ENCODE results near the gene GRID1. TPM values are rescaled to one million over a fixed set of nuclear protein-coding genes. Genes with fewer than 3 reads are reported as not detected.

GRID1 gene
- total RNA-seq, 1 experiment from 2014 or later, result 0.07 TPM

DNA sequence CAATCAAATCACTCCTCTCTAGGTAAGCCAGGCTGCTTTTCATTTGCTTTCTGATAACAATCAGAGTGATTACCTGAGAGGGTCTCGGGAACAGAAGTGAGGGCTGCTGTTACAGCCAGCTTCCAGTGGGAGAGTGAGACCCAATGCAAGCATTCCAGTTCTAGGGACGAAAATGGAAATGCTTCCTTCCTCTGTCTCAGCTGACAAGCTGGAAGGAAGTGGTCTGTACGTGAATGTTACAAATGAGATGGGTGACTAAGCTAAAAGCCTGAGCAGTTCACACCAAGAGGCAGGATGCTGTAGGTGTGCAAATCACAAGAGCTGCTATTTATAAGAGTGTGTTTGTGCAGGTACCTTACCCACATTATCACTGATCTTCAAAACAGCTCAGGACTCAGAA is 772.4 kb downstream of the GRID1 start:
- no peak for DNase-seq
- H3K79me2 ChIP-seq (ENCODE audit: low read length), result no peaks in the 10 kb centered on the region
- H4K20me1 ChIP-seq (ENCODE audit: insufficient read depth, low read depth, low read length), result no peaks in the 10 kb centered on the region
- no peaks in the 10 kb centered on the region for H3K36me3 ChIP-seq (ENCODE audit: insufficient read depth, low read length)
- no peak overlapping the region for H3K4me3 ChIP-seq (ENCODE audit: low read length)
- H3K4me1 ChIP-seq (ENCODE audit: low read length), result no peaks in the 10 kb centered on the region
- H3K27ac ChIP-seq (ENCODE audit: low read length), result no peak overlapping the region
- no peak overlapping the region for H3K9ac ChIP-seq (ENCODE audit: low read length)
- H2AFZ ChIP-seq (ENCODE audit: low read length), result no peak overlapping the region
- H3K9me3 ChIP-seq (ENCODE audit: low read length), result no peaks in the 10 kb centered on the region
- H3K9me2 ChIP-seq (replicated peaks; ENCODE audit: insufficient read depth, low read length), result no peaks in the 10 kb centered on the region
- no peak overlapping the region for H3K4me2 ChIP-seq (ENCODE audit: low read depth, low read length, poor library complexity, severe bottlenecking)
- H3K27me3 ChIP-seq (ENCODE audit: low read length), result no peaks in the 10 kb centered on the region

DNA sequence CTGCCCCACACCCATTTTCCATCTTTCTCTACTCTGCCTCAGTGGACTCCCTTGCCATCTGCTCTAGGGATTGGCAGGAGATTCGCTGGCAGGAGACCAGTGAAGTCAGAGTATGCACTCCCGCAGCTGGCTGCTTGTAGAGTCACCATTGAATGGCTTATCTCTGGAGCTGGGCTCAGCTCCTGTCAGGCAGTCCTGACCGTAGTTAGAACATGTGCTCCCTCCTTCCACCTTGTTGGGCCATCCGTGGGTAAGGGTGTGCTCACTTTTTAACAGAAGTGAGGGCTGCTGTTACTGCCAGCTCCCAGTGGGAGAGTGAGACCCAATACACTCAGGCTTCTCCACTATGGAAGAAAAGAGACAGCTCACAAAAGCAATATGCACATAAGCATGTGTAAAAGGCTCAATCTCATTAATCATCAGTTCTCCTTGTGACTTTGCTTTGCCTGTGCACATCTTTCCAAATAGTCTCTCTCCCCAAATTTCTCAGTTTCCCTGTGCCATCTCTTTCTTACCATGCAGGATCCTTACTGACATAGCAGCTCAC is 773.3 kb downstream of the GRID1 start:
- Histone ChIP-seq H4K20me1 (ENCODE audit: insufficient read depth, low read depth, low read length) (no peaks in the 10 kb centered on the region), H3K4me1 (ENCODE audit: low read length) (no peaks in the 10 kb centered on the region), H3K36me3 (ENCODE audit: insufficient read depth, low read length) (no peaks in the 10 kb centered on the region), H3K9ac (ENCODE audit: low read length) (no peak overlapping the region), H2AFZ (ENCODE audit: low read length) (no peak overlapping the region), H3K27me3 (ENCODE audit: low read length) (no peaks in the 10 kb centered on the region), H3K79me2 (ENCODE audit: low read length) (no peaks in the 10 kb centered on the region), H3K27ac (ENCODE audit: low read length) (no peak overlapping the region), H3K9me2 (replicated peaks; ENCODE audit: insufficient read depth, low read length) (no peaks in the 10 kb centered on the region), H3K9me3 (ENCODE audit: low read length) (no peaks in the 10 kb centered on the region), H3K4me2 (ENCODE audit: low read depth, low read length, poor library complexity, severe bottlenecking) (no peak overlapping the region), H3K4me3 (ENCODE audit: low read length) (no peak overlapping the region)
- DNase-seq, result no peak

DNA sequence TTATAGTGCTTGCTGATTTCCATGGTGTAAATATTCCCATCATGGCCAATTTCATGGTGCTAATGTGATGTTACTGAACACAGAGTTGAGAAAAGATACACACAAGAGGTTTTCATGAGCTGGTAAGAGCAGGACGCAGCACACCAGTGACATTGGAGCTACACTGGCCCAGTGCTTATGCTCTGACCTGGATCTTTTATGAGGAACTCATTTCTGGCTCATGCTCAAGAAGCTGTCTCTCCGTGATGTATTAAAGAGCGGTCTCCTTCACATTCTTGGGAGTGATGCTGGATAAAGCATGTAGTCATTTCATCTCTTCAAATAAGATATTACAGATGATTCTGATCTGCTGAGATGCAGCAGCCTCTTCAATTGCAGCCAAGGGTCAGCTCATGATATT is 785.2 kb downstream of the GRID1 start:
- Histone ChIP-seq H3K9me2 (replicated peaks; ENCODE audit: insufficient read depth, low read length) (no peaks in the 10 kb centered on the region), H3K4me3 (ENCODE audit: low read length) (no peak overlapping the region), H2AFZ (ENCODE audit: low read length) (no peak overlapping the region), H3K9me3 (ENCODE audit: low read length) (no peaks in the 10 kb centered on the region), H3K4me2 (ENCODE audit: low read depth, low read length, poor library complexity, severe bottlenecking) (no peak overlapping the region), H3K4me1 (ENCODE audit: low read length) (no peaks in the 10 kb centered on the region), H3K27ac (ENCODE audit: low read length) (no peak overlapping the region), H3K36me3 (ENCODE audit: insufficient read depth, low read length) (no peaks in the 10 kb centered on the region), H4K20me1 (ENCODE audit: insufficient read depth, low read depth, low read length) (no peaks in the 10 kb centered on the region), H3K27me3 (ENCODE audit: low read length) (no peaks in the 10 kb centered on the region), H3K79me2 (ENCODE audit: low read length) (no peaks in the 10 kb centered on the region), H3K9ac (ENCODE audit: low read length) (no peak overlapping the region)
- no peak for DNase-seq

DNA sequence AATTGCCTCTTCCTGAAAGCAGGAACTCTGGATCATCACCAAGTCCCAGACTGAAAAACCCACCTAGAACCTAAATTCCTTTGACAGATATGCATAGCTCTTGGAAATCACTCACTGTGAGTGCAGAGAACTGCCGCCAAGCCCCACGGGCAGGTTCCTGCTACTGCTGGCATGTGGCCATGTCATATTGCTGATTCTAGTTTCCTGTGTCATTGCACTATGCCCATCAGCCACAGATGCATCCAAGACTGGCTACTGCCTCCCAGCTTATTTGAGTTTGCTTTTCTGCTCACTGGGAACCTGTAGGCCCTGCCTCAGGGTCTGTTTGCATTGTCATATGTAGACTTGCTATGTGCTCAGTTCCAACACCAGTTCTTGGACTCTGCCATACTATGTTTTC is 786.0 kb downstream of the GRID1 start:
- no peaks in the 10 kb centered on the region for H3K9me2 ChIP-seq (replicated peaks; ENCODE audit: insufficient read depth, low read length)
- no peak for DNase-seq
- no peaks in the 10 kb centered on the region for H4K20me1 ChIP-seq (ENCODE audit: insufficient read depth, low read depth, low read length)
- H2AFZ ChIP-seq (ENCODE audit: low read length), result no peak overlapping the region
- no peaks in the 10 kb centered on the region for H3K79me2 ChIP-seq (ENCODE audit: low read length)
- H3K27me3 ChIP-seq (ENCODE audit: low read length), result no peaks in the 10 kb centered on the region
- no peaks in the 10 kb centered on the region for H3K4me1 ChIP-seq (ENCODE audit: low read length)
- H3K9ac ChIP-seq (ENCODE audit: low read length), result no peak overlapping the region
- no peak overlapping the region for H3K27ac ChIP-seq (ENCODE audit: low read length)
- H3K4me2 ChIP-seq (ENCODE audit: low read depth, low read length, poor library complexity, severe bottlenecking), result no peak overlapping the region
- no peak overlapping the region for H3K4me3 ChIP-seq (ENCODE audit: low read length)
- no peaks in the 10 kb centered on the region for H3K36me3 ChIP-seq (ENCODE audit: insufficient read depth, low read length)
- H3K9me3 ChIP-seq (ENCODE audit: low read length), result no peaks in the 10 kb centered on the region

DNA sequence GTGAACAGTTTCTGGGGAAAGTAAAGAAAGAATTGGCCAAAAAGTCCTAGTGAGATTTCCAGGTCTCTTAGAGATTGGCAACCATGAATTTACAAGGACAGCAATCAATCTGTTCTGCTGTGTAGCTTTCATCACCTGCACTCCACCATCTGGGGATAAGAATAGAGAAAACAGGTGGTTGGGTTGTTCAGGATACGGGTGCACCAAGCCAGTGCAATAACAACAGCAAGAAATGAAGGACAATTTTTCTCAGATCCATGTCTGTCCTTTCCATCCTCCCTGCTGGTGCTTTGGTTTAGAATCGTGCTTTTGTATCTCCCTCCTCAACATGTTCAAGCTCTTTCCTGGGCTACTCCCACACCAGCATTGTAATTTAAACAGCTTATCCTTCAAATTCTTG is 787.7 kb downstream of the GRID1 start:
- Histone ChIP-seq H2AFZ (ENCODE audit: low read length) (no peak overlapping the region), H3K79me2 (ENCODE audit: low read length) (no peaks in the 10 kb centered on the region), H3K9ac (ENCODE audit: low read length) (no peak overlapping the region), H3K27ac (ENCODE audit: low read length) (no peak overlapping the region), H3K4me1 (ENCODE audit: low read length) (no peaks in the 10 kb centered on the region), H3K36me3 (ENCODE audit: insufficient read depth, low read length) (no peaks in the 10 kb centered on the region), H3K9me3 (ENCODE audit: low read length) (no peaks in the 10 kb centered on the region), H4K20me1 (ENCODE audit: insufficient read depth, low read depth, low read length) (no peaks in the 10 kb centered on the region), H3K27me3 (ENCODE audit: low read length) (no peaks in the 10 kb centered on the region), H3K4me2 (ENCODE audit: low read depth, low read length, poor library complexity, severe bottlenecking) (no peak overlapping the region), H3K9me2 (replicated peaks; ENCODE audit: insufficient read depth, low read length) (no peaks in the 10 kb centered on the region), H3K4me3 (ENCODE audit: low read length) (no peak overlapping the region)
- DNase-seq, result no peak

DNA sequence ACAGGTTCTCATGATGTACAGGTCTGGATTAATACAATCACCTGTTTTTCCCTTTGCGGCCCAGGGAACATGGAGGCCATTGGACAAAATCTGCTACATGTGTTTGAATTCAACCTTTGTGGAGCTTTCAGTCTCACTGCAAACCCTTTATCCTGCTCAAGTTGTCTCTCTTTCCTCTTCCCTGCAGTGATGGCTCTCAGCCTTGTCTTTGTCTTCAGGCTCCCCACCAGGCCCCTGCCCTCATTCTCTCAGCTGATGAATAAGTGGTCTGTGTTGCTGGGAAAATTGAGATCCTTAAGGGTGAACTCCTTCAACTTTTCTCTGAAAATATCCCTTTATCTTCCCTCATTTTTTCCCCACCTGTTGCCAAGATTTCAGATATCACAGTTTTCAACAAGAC is 791.2 kb downstream of the GRID1 start:
- H3K36me3 ChIP-seq (ENCODE audit: insufficient read depth, low read length), result no peaks in the 10 kb centered on the region
- H3K4me1 ChIP-seq (ENCODE audit: low read length), result no peaks in the 10 kb centered on the region
- H3K79me2 ChIP-seq (ENCODE audit: low read length), result no peaks in the 10 kb centered on the region
- no peaks in the 10 kb centered on the region for H3K9me2 ChIP-seq (replicated peaks; ENCODE audit: insufficient read depth, low read length)
- no peak overlapping the region for H3K4me2 ChIP-seq (ENCODE audit: low read depth, low read length, poor library complexity, severe bottlenecking)
- no peaks in the 10 kb centered on the region for H3K9me3 ChIP-seq (ENCODE audit: low read length)
- H3K9ac ChIP-seq (ENCODE audit: low read length), result no peak overlapping the region
- no peak overlapping the region for H3K27ac ChIP-seq (ENCODE audit: low read length)
- no peaks in the 10 kb centered on the region for H3K27me3 ChIP-seq (ENCODE audit: low read length)
- H2AFZ ChIP-seq (ENCODE audit: low read length), result no peak overlapping the region
- no peaks in the 10 kb centered on the region for H4K20me1 ChIP-seq (ENCODE audit: insufficient read depth, low read depth, low read length)
- no peak overlapping the region for H3K4me3 ChIP-seq (ENCODE audit: low read length)
- DNase-seq, result no peak

DNA sequence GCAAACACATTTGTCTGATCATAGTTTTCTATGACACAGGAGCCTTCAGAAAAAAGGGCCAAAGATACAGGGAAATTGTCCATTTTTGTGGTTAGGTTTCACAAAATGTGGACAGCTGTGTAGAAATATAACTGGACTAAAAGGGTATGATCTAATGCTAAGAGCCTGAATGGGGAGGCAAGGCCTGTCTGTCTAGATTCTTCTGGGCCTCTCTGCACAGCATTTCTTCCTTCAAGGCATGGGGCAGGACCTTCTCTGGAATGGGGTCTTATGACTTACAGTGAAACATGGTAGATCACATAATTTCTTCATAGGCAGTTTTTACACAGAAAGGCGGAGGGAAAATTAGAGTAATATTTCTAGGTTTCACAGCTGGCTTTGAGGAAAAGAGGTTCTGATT is 795.7 kb downstream of the GRID1 start:
- H3K4me1 ChIP-seq (ENCODE audit: low read length), result no peaks in the 10 kb centered on the region
- H3K9me3 ChIP-seq (ENCODE audit: low read length), result no peaks in the 10 kb centered on the region
- H3K79me2 ChIP-seq (ENCODE audit: low read length), result no peaks in the 10 kb centered on the region
- no peaks in the 10 kb centered on the region for H3K9me2 ChIP-seq (replicated peaks; ENCODE audit: insufficient read depth, low read length)
- H2AFZ ChIP-seq (ENCODE audit: low read length), result no peak overlapping the region
- H3K4me3 ChIP-seq (ENCODE audit: low read length), result no peak overlapping the region
- no peak for DNase-seq
- H3K36me3 ChIP-seq (ENCODE audit: insufficient read depth, low read length), result no peaks in the 10 kb centered on the region
- no peak overlapping the region for H3K27ac ChIP-seq (ENCODE audit: low read length)
- H4K20me1 ChIP-seq (ENCODE audit: insufficient read depth, low read depth, low read length), result no peaks in the 10 kb centered on the region
- H3K27me3 ChIP-seq (ENCODE audit: low read length), result no peaks in the 10 kb centered on the region
- no peak overlapping the region for H3K4me2 ChIP-seq (ENCODE audit: low read depth, low read length, poor library complexity, severe bottlenecking)
- no peak overlapping the region for H3K9ac ChIP-seq (ENCODE audit: low read length)

DNA sequence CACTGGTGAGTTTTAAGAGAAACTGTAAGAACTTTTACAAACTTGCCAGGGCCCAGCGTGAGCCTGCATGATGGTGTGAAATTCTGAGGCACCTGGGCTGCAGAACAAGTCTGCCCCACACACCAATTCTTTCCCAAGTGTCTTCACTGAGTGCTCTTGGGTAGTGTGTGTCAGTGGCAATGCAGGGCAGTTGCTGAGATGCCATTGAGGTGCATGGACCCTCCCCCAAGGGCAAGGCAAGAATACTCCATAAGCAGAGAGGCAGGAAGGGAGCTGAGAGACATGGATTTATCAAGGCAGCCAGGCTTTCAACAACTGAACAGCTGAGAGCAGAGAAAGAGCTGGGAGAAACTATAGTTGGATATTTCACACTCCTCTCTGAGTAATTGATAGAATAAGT is 801.2 kb downstream of the GRID1 start:
- no peak overlapping the region for H3K4me3 ChIP-seq (ENCODE audit: low read length)
- H3K9me3 ChIP-seq (ENCODE audit: low read length), result no peaks in the 10 kb centered on the region
- H3K36me3 ChIP-seq (ENCODE audit: insufficient read depth, low read length), result no peaks in the 10 kb centered on the region
- no peak overlapping the region for H3K27ac ChIP-seq (ENCODE audit: low read length)
- H3K9me2 ChIP-seq (replicated peaks; ENCODE audit: insufficient read depth, low read length), result no peaks in the 10 kb centered on the region
- no peak for DNase-seq
- H3K4me1 ChIP-seq (ENCODE audit: low read length), result no peaks in the 10 kb centered on the region
- no peaks in the 10 kb centered on the region for H4K20me1 ChIP-seq (ENCODE audit: insufficient read depth, low read depth, low read length)
- H3K4me2 ChIP-seq (ENCODE audit: low read depth, low read length, poor library complexity, severe bottlenecking), result no peak overlapping the region
- H3K27me3 ChIP-seq (ENCODE audit: low read length), result no peaks in the 10 kb centered on the region
- H3K79me2 ChIP-seq (ENCODE audit: low read length), result no peaks in the 10 kb centered on the region
- H3K9ac ChIP-seq (ENCODE audit: low read length), result no peak overlapping the region
- H2AFZ ChIP-seq (ENCODE audit: low read length), result no peak overlapping the region

DNA sequence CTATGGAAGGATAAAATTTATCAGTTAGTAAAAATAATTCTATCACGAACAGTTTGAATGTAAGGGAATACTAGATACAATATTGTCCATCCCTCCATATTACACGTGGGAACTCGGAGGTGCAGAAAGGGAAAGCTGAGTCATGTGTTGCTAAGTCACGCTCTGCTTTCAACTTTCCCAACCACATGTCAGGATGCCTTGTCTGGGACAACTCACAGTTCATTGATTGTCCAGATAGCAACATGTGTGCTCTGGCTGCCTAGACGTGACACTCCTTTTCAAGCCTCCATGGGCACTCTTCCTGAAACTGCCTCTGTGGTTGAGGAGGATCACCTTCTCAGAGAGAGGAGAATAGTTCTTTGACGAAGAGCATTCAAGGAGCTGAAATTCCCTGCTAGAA is 808.1 kb downstream of the GRID1 start:
- Histone ChIP-seq H3K36me3 (ENCODE audit: insufficient read depth, low read length) (no peaks in the 10 kb centered on the region), H3K27me3 (ENCODE audit: low read length) (no peaks in the 10 kb centered on the region), H3K79me2 (ENCODE audit: low read length) (no peaks in the 10 kb centered on the region), H3K4me3 (ENCODE audit: low read length) (no peak overlapping the region), H3K9me3 (ENCODE audit: low read length) (no peaks in the 10 kb centered on the region), H3K27ac (ENCODE audit: low read length) (no peak overlapping the region), H3K4me2 (ENCODE audit: low read depth, low read length, poor library complexity, severe bottlenecking) (no peak overlapping the region), H3K4me1 (ENCODE audit: low read length) (no peaks in the 10 kb centered on the region), H2AFZ (ENCODE audit: low read length) (no peak overlapping the region), H3K9ac (ENCODE audit: low read length) (no peak overlapping the region), H3K9me2 (replicated peaks; ENCODE audit: insufficient read depth, low read length) (no peaks in the 10 kb centered on the region), H4K20me1 (ENCODE audit: insufficient read depth, low read depth, low read length) (no peaks in the 10 kb centered on the region)
- DNase-seq, result no peak

All from Karpas-422 (cell line).